NT2/D1 (cell line): ENCODE measurements around the gene POU3F2.

Experiments
- SUZ12 ChIP-seq: IDR thresholded peaks from 2 replicates; pipeline ENCODE4 v1.6.1; 2011; ENCODE audit not compliant: insufficient read length, insufficient read depth; ENCODE audit errors: extremely low read depth
- YY1 ChIP-seq: IDR thresholded peaks from 2 replicates; pipeline ENCODE4 v1.6.1; 2011; ENCODE audit not compliant: insufficient read length, insufficient read depth
- ZNF274 ChIP-seq: IDR thresholded peaks from 2 replicates; pipeline ENCODE4 v1.6.1; 2011; ENCODE audit warnings: mild to moderate bottlenecking, low read depth, low read length

- TF ChIP-seq YY1, result no peak
- no peak for TF ChIP-seq ZNF274
- TF ChIP-seq SUZ12, result no peak
Measured at GRCh38 chr6:98797217-98797994, 37.0 kb upstream of the POU3F2 start.
